Hepatocyte (in vitro differentiated cells): ENCODE data around the gene TCHHL1.

Source experiments
- EZH2 ChIP-seq: fragments of 200-600 bp; sonication (generic); IDR thresholded peaks from 2 replicates; pipeline ENCODE4 v1.6.1; 2016; ENCODE audit warnings: antibody characterized with exemption, mild to moderate bottlenecking, borderline replicate concordance
- TF ChIP-seq, protein P1 (sequence below): fragments of 200-600 bp; sonication (generic); IDR thresholded peaks from 2 replicates; pipeline ENCODE4 v1.5.1; 2016; ENCODE audit warnings: antibody characterized with exemption, mild to moderate bottlenecking; ENCODE audit not compliant: poor library complexity

DNA sequence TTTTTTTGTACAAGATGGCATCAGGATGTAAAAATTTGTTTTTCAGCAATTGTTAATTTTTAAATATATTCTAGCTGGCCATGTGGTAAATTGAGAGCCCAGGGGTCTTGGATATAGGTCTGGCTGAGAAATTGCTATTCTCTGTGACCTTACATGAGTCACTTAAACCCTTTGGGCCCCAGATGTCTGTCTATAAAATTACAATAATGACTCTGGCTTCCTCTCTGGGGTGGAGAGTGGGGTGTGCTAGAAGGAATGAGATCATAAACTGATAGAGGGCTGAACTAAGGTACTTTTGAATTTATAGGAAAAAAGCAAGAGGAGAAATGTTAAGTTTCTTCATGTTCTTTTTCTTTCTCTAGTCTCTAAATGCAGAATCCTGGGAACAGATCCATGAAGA lies 38.8 kb upstream of the TCHHL1 start:
- TF ChIP-seq, protein P1, sequence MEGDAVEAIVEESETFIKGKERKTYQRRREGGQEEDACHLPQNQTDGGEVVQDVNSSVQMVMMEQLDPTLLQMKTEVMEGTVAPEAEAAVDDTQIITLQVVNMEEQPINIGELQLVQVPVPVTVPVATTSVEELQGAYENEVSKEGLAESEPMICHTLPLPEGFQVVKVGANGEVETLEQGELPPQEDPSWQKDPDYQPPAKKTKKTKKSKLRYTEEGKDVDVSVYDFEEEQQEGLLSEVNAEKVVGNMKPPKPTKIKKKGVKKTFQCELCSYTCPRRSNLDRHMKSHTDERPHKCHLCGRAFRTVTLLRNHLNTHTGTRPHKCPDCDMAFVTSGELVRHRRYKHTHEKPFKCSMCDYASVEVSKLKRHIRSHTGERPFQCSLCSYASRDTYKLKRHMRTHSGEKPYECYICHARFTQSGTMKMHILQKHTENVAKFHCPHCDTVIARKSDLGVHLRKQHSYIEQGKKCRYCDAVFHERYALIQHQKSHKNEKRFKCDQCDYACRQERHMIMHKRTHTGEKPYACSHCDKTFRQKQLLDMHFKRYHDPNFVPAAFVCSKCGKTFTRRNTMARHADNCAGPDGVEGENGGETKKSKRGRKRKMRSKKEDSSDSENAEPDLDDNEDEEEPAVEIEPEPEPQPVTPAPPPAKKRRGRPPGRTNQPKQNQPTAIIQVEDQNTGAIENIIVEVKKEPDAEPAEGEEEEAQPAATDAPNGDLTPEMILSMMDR = no peak
- no peak for TF ChIP-seq EZH2
